DND-41 (cell line): ENCODE measurements around the gene FGFBP2.

Experiments used
- ATAC-seq: fragments of 200-7000 bp; cut with Tn5 transposase; 3 replicates; pipeline ENCODE4 v1.9.1; 2021; ENCODE audit warnings: low read depth; ENCODE audit not compliant: insufficient read depth
- DNase-seq: peaks from one replicate; pipeline ENCODE4 v3.0.0-alpha.2; 2020
- H2AFZ ChIP-seq: 2 replicates; pipeline ENCODE4 v1.6.0; 2012; ENCODE audit warnings: low read depth, low read length
- H3K27ac ChIP-seq: 2 replicates; pipeline ENCODE4 v1.5.1; 2012; ENCODE audit warnings: low read length, inconsistent platforms
- H3K27me3 ChIP-seq: fragments of 200-600 bp; sonication (generic); 2 replicates; pipeline ENCODE4 v1.6.0; 2012; ENCODE audit warnings: low read length, mild to moderate bottlenecking, inconsistent platforms; ENCODE audit not compliant: insufficient read depth, poor library complexity
- H3K36me3 ChIP-seq: 2 replicates; pipeline ENCODE4 v1.5.1; 2012; ENCODE audit warnings: low read length, inconsistent platforms; ENCODE audit not compliant: insufficient read depth
- H3K4me1 ChIP-seq: 2 replicates; pipeline ENCODE4 v1.5.1; 2012; ENCODE audit warnings: mild to moderate bottlenecking, low read length; ENCODE audit not compliant: insufficient read depth
- H3K4me2 ChIP-seq: 2 replicates; pipeline ENCODE4 v1.6.0; 2012; ENCODE audit warnings: mild to moderate bottlenecking, moderate library complexity, low read length, inconsistent platforms; ENCODE audit not compliant: insufficient read depth
- H3K4me3 ChIP-seq, 2 experiments: fragments of 200-600 bp in 1 of 2; shearing (Covaris generic) in 1 of 2; 2 replicates each; pipeline ENCODE4 v1.5.1; 2012 to 2016; ENCODE audit warnings: inconsistent platforms in 2 of 2, low read length in 2 of 2, mild to moderate bottlenecking in 2 of 2, low read depth in 1 of 2, moderate library complexity in 1 of 2
- H3K79me2 ChIP-seq: 2 replicates; pipeline ENCODE4 v1.6.0; 2012; ENCODE audit warnings: low read length, inconsistent platforms; ENCODE audit not compliant: insufficient read depth
- H3K9ac ChIP-seq: 2 replicates; pipeline ENCODE4 v1.6.0; 2012; ENCODE audit warnings: low read depth, mild to moderate bottlenecking, inconsistent platforms, low read length, moderate library complexity
- H3K9me3 ChIP-seq: 2 replicates; pipeline ENCODE4 v1.5.1; 2012; ENCODE audit warnings: low read length, moderate library complexity, mild to moderate bottlenecking, inconsistent platforms; ENCODE audit not compliant: insufficient read depth, severe bottlenecking
- H4K20me1 ChIP-seq: 2 replicates; pipeline ENCODE4 v1.6.0; 2012; ENCODE audit warnings: low read length; ENCODE audit not compliant: insufficient read depth
- CTCF ChIP-seq: IDR thresholded peaks from 2 replicates; pipeline ENCODE4 v1.5.1; 2012; ENCODE audit warnings: borderline replicate concordance, low read length, moderate library complexity, mild to moderate bottlenecking; ENCODE audit not compliant: poor library complexity, severe bottlenecking; ENCODE audit errors: extremely low read depth
- EZH2 ChIP-seq: IDR thresholded peaks from 3 replicates; pipeline ENCODE4 v1.6.1; 2012; ENCODE audit warnings: borderline replicate concordance, low read depth, mild to moderate bottlenecking, moderate library complexity, low read length, inconsistent platforms; ENCODE audit not compliant: severe bottlenecking

Gene FGFBP2

DNA sequence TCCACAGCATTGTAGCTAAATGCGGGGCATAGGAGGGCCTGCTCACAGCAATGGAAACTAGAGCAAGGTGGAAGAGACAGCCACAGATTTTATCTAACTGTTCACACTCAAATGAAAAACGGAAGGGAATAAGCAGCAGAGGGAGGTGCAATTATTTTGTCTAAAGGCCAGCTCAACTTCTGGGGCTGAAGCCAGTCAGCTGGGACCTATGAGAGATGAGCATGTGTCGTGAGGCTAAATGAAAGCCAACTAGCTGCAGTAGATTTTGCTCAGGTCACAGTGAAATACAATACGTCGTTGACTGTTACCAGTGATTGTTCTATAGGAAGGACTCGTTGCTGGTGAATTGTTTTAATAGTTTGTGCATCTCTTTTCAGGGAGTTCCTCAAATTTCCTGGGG lies 26.4 kb upstream of the FGFBP2 start:
- Histone ChIP-seq H3K36me3 (no peaks in the 10 kb centered on the region), H3K27ac (no peak overlapping the region), H3K4me1 (0 out of 2 replicates have a peak, but pooled peaks cover 3% of the 10 kb centered on the region), H2AFZ (no peak overlapping the region), H4K20me1 (no peaks in the 10 kb centered on the region), H3K9me3 (no peaks in the 10 kb centered on the region), H3K4me2 (no peak overlapping the region), H3K79me2 (no peaks in the 10 kb centered on the region), H3K9ac (no peak overlapping the region), H3K27me3 (peaks cover 22% of the 10 kb centered on the region), H3K4me3 (no peak overlapping the region)
- DNase-seq = no peak
- no peak for ATAC-seq
- TF ChIP-seq CTCF (no peak), EZH2 (no peak)

DNA sequence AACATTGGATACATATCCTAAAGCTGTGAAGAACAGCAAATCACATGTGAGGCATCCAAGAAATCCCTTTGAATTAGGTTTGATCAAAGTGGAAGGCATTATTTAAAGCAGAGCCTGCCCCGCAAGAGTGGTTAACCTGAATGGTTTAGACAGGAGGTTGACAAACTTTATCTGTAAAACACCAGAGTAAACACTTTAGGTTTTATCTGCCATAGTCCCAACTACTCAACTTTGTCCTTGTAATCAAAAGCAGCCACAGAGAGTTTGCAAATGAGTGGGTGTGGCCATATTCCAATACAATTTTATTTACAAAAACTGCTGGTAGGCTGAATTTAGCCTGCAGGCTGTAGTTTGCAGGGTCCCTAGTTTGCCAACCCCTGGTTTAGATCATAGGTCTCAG lies 25.2 kb upstream of the FGFBP2 start:
- no peaks in the 10 kb centered on the region for H3K9me3 ChIP-seq
- no peaks in the 10 kb centered on the region for H3K36me3 ChIP-seq

GRCh38 chr4:15986907-15987306 lies 23.9 kb upstream of the FGFBP2 start:
- TF ChIP-seq CTCF (no peak), EZH2 (no peak)
- H3K4me3 ChIP-seq = no peak overlapping the region
- DNase-seq = no peak
- H3K9ac ChIP-seq = no peak overlapping the region
- H3K4me1 ChIP-seq = no peaks in the 10 kb centered on the region
- H3K9me3 ChIP-seq = no peaks in the 10 kb centered on the region
- H3K4me2 ChIP-seq = no peak overlapping the region
- no peaks in the 10 kb centered on the region for H3K79me2 ChIP-seq
- no peaks in the 10 kb centered on the region for H3K36me3 ChIP-seq
- peaks cover 29% of the 10 kb centered on the region for H3K27me3 ChIP-seq
- H4K20me1 ChIP-seq = no peaks in the 10 kb centered on the region
- H3K27ac ChIP-seq = no peak overlapping the region
- no peak overlapping the region for H2AFZ ChIP-seq
- no peak for ATAC-seq

More for the DNA sequence above, 25.2 kb upstream of the FGFBP2 start:
- H3K4me2 ChIP-seq = no peak overlapping the region
- no peak overlapping the region for H3K9ac ChIP-seq
- no peak overlapping the region for H3K4me3 ChIP-seq
- no peak for DNase-seq
- H3K27me3 ChIP-seq = peaks cover 29% of the 10 kb centered on the region
- no peak overlapping the region for H3K27ac ChIP-seq
- no peak overlapping the region for H2AFZ ChIP-seq
- no peaks in the 10 kb centered on the region for H4K20me1 ChIP-seq
- ATAC-seq = no peak
- H3K4me1 ChIP-seq = 0 out of 2 replicates have a peak, but pooled peaks cover 3% of the 10 kb centered on the region
- H3K79me2 ChIP-seq = no peaks in the 10 kb centered on the region
- TF ChIP-seq CTCF (no peak), EZH2 (no peak)

DNA sequence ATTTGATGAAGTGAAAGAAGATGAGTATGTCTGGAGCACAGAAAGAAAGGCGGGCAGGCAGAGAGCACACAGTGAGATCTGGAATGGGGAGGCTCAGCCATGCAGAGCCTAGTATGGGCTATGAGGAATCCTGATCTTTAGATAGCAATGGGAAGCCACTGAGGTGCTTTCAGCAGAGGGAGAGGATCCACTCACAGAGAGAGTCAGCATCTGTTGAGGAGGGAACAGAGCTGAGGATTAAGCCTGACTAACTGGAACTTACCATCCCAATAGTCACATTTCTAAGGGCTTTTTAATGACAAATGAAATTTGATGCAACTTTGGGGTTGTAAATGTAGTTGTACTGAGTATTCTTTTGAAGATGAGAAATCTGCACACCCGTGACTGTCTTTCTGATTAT lies 20.6 kb upstream of the FGFBP2 start:
- Histone ChIP-seq H3K27me3 (peaks cover 26% of the 10 kb centered on the region), H3K79me2 (no peaks in the 10 kb centered on the region), H2AFZ (no peak overlapping the region), H3K9me3 (no peaks in the 10 kb centered on the region), H3K4me1 (no peaks in the 10 kb centered on the region), H3K4me2 (no peak overlapping the region), H3K36me3 (no peaks in the 10 kb centered on the region), H3K9ac (no peak overlapping the region), H4K20me1 (no peaks in the 10 kb centered on the region), H3K27ac (no peak overlapping the region), H3K4me3 (no peak overlapping the region)
- TF ChIP-seq CTCF (no peak), EZH2 (no peak)
- DNase-seq (no peak), ATAC-seq (no peak)
